Cardiac fibroblast (primary cell): ENCODE results near the gene RBM45.

Experiments used
- DNase-seq, 2 donors: peaks; one replicate each; pipeline versions ENCODE4 v3.0.0 to v3.0.0-alpha.2; 2010; ENCODE audit warnings: low read depth in 2 of 2
- H3K4me3 ChIP-seq, 2 donors: replicated peaks in 1 of 2; 1 replicate in 1 of 2; 2 replicates in 1 of 2; pipeline ENCODE4 v1.5.1; 2011; ENCODE audit warnings: low read depth in 2 of 2, low read length in 2 of 2, mild to moderate bottlenecking in 2 of 2, moderate library complexity in 1 of 2
- CTCF ChIP-seq: IDR thresholded peaks from one replicate; pipeline ENCODE4 v1.5.1; 2011; ENCODE audit warnings: low read depth, mild to moderate bottlenecking, low read length, inconsistent platforms

Gene RBM45

GRCh38 chr2:178106053-178106452 is 6.2 kb upstream of the RBM45 start:
- no peak for TF ChIP-seq CTCF

GRCh38 chr2:178108176-178108575 is 4.1 kb upstream of the RBM45 start:
- no peak for TF ChIP-seq CTCF
- no peak for DNase-seq
- H3K4me3 ChIP-seq: no peak overlapping the region

More at GRCh38 chr2:178106053-178106452, 6.2 kb upstream of the RBM45 start:
- DNase-seq: no peak
- H3K4me3 ChIP-seq: no peak overlapping the region

- peak; percentile 65 to 68 for DNase-seq
- no peak overlapping the region for H3K4me3 ChIP-seq
- TF ChIP-seq CTCF: peak; percentile 44
Measured at GRCh38 chr2:178109813-178110212, 2.4 kb upstream of the RBM45 start.

DNA sequence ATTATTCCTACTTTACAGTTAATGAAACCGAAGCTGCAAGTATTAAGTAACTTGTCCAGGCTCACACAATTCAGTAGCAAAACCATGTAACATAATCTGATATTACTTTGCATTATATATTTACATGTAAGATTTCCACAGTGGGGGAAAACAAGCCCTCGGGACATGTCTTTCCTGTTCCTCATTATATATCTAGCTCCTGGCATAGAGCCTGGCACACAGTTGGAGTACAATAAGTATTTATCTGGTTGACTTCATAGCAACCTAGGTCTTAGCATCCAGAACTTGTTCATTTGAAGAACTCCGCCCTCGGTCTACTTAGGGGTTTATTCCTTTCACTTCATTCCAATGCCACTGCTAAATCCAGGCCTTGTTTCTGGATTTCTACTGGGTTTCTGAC is 1.6 kb upstream of the RBM45 start:
- H3K4me3 ChIP-seq: no peak overlapping the region
- no peak for TF ChIP-seq CTCF
- no peak for DNase-seq

DNA sequence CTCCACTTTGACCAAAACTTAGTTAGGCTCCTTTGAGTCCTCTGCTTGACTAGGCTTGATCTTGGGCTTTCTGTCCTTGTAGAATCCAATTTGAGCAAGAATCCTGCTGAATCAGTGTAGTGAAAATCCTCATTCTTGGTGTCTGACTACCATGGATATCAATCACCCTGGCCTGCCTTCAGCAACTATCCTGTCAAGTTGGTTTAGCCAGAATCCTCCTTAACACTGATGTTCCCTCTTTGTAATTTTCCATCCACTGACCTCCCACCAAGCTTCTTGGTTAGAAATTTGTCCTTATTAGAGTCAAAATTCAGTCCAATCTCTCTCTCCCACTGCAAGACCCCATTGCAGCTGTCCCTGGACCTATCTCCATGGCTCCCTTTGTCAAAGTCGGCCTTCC is 494 bp upstream of the RBM45 start:
- no peak overlapping the region for H3K4me3 ChIP-seq
- no peak for TF ChIP-seq CTCF
- no peak for DNase-seq

DNA sequence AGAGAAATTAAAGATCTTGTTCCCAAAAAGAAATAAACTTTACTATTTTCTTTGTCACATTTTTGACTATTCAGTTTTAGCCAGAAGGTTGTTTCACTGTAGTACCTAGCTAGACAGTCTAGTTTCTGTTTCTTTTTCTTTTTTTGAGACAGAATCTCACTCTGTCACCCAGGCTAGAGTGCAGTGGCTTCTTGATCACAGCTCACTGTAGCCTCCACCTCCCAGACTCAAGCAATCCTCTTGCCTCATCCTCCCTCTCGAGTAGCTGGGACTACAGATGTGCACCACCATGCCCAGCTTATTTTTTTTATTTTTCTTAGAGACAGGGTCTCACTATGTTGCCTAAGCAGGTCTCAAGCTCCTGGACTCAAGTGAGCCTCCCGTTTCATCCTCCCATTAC is 2.2 kb downstream of the RBM45 start:
- no peak for TF ChIP-seq CTCF
- DNase-seq: no peak
- no peak overlapping the region for H3K4me3 ChIP-seq

- DNase-seq: no peak
- no peak for TF ChIP-seq CTCF
- no peak overlapping the region for H3K4me3 ChIP-seq
Measured at GRCh38 chr2:178115271-178115670, 3.0 kb downstream of the RBM45 start.
